OCI-LY7 (cell line): ENCODE results near the gene PIK3R3. TPM values are rescaled to one million over a fixed set of nuclear protein-coding genes. Genes with fewer than 3 reads are reported as not detected.

Source experiments
- BruUV-seq: library from RNA; stranded (reverse); fragments of 400-500 nt; replicated peaks from 2 replicates; lab custom pipeline; 2021; lab: Mats Ljungman, UMichigan
- CTCF ChIA-PET: fragments of 300-600 bp; sonication (Branson Sonifier 250); formaldehyde crosslinking; loops from one replicate; lab custom pipeline; 2022; ENCODE audit warnings: antibody characterized with exemption; ENCODE audit not compliant: unreplicated experiment; lab: Charles Lee
- POLR2A ChIA-PET: fragments of 300-600 bp; sonication (Branson Sonifier 250); formaldehyde crosslinking; loops from one replicate; lab custom pipeline; 2022; ENCODE audit warnings: antibody characterized with exemption; lab: Charles Lee
- DNase-seq: peaks from one replicate; pipeline ENCODE4 v3.0.0-alpha.2; 2015; ENCODE audit warnings: low spot score
- H2AFZ ChIP-seq: fragments of 200-600 bp; sonication (generic), shearing (Covaris generic); 2 replicates; pipeline ENCODE4 v1.6.1; 2014; ENCODE audit warnings: mild to moderate bottlenecking, antibody characterized with exemption, low read length, moderate library complexity
- H3K27ac ChIP-seq: fragments of 200-600 bp; sonication (generic); 2 replicates; pipeline ENCODE4 v1.5.1; 2014; ENCODE audit warnings: mixed run types, low read depth, mild to moderate bottlenecking, moderate library complexity, low read length, inconsistent platforms; ENCODE audit not compliant: poor library complexity, severe bottlenecking
- H3K36me3 ChIP-seq: fragments of 200-600 bp; sonication (generic); 2 replicates; pipeline ENCODE4 v1.6.1; 2014; ENCODE audit warnings: mild to moderate bottlenecking, antibody characterized with exemption, low read length, moderate library complexity, mixed read lengths; ENCODE audit not compliant: insufficient read depth
- H3K4me1 ChIP-seq: fragments of 200-600 bp; sonication (generic); 2 replicates; pipeline ENCODE4 v1.5.1; 2014; ENCODE audit warnings: mild to moderate bottlenecking, low read length; ENCODE audit not compliant: insufficient read depth, poor library complexity, severe bottlenecking
- H3K4me2 ChIP-seq: fragments of 200-600 bp; sonication (generic); 2 replicates; pipeline ENCODE4 v1.6.1; 2014; ENCODE audit warnings: mild to moderate bottlenecking, low read length
- H3K4me3 ChIP-seq: fragments of 200-600 bp; sonication (generic); 2 replicates; pipeline ENCODE4 v1.5.1; 2014; ENCODE audit warnings: mild to moderate bottlenecking, low read depth, low read length; ENCODE audit not compliant: poor library complexity, severe bottlenecking
- H3K79me2 ChIP-seq: fragments of 200-600 bp; sonication (generic); 2 replicates; pipeline ENCODE4 v1.6.1; 2016; ENCODE audit warnings: low read depth, mild to moderate bottlenecking, low read length, moderate library complexity, mixed read lengths; ENCODE audit not compliant: insufficient read depth
- H3K9me2 ChIP-seq: fragments of 200-600 bp; sonication (generic); 2 replicates; pipeline ENCODE4 v1.6.1; 2016; ENCODE audit warnings: mild to moderate bottlenecking, low read length, mixed read lengths; ENCODE audit not compliant: insufficient read depth
- H3K9me3 ChIP-seq: fragments of 200-600 bp; sonication (generic); 2 replicates; pipeline ENCODE4 v1.6.1; 2014; ENCODE audit warnings: mild to moderate bottlenecking, mixed run types, low read length, mixed read lengths
- H4K20me1 ChIP-seq: fragments of 200-600 bp; sonication (generic); 2 replicates; pipeline ENCODE4 v1.6.1; 2014; ENCODE audit warnings: mild to moderate bottlenecking, antibody characterized with exemption, low read length, moderate library complexity, mixed read lengths; ENCODE audit not compliant: insufficient read depth
- CTCF ChIP-seq: fragments of 200-600 bp; sonication (generic); conservative IDR thresholded peaks from 2 replicates; pipeline ENCODE4 v1.5.1; 2014; ENCODE audit warnings: mild to moderate bottlenecking, antibody characterized with exemption, low read length, moderate library complexity, mixed read lengths
- EZH2phosphoT487 ChIP-seq: fragments of 200-600 bp; sonication (generic); IDR thresholded peaks from 2 replicates; pipeline ENCODE4 v1.6.1; 2018; ENCODE audit warnings: low read depth, borderline replicate concordance, mild to moderate bottlenecking, mixed run types, antibody characterized with exemption, low read length, moderate library complexity, mixed read lengths
- intact Hi-C: fragments of 100-400 bp; cut with micrococcal nuclease; formaldehyde crosslinking; loops from one replicate; pipeline ENCODE4 v1.10.0; 2022; ENCODE audit not compliant: unreplicated experiment
- total RNA-seq, 2 experiments: library from RNA; depleted of rRNA in 1 of 2; stranded (reverse); fragments of >200 nt in 1 of 2; shearing (Covaris generic) in 1 of 2; gene quantifications; 2 replicates each; pipeline ENCODE4 v1.2.3, GENCODE V29; 2014 to 2022

Gene PIK3R3
- total RNA-seq, 2 experiments from 2014 or later, result 12.7 to 27.0 TPM

- H3K9me2 ChIP-seq, result no peaks in the 10 kb centered on the region
- POLR2A ChIA-PET, result interaction anchor here (0.5 to 2.5 kb wide), 10 partner anchors 8 to 201 kb away, joined by 3 to 7 read pairs (median 3); no protein-coding TSS in a partner anchor
- H4K20me1 ChIP-seq, result no peaks in the 10 kb centered on the region
- TF ChIP-seq CTCF (no peak), EZH2phosphoT487 (no peak)
- H3K4me2 ChIP-seq, result peak overlapping the region; percentile 65
- CTCF ChIA-PET, result no interaction called here
- H3K9me3 ChIP-seq, result no peaks in the 10 kb centered on the region
- H3K4me1 ChIP-seq, result peaks cover 26% of the 10 kb centered on the region
- no peaks in the 10 kb centered on the region for H3K36me3 ChIP-seq
- intact Hi-C loops, result loop anchor here (2.0 kb wide), 3 partner anchors 35 to 445 kb away; partner anchors contain the start of genes GPBP1L1 and POMGNT1
- H3K27ac ChIP-seq, result peak overlapping the region; percentile 73
- H2AFZ ChIP-seq, result peak overlapping the region; percentile 88; the same call in 1 of the 2 replicates
- peak; percentile 54 for DNase-seq
- no TSS peak for BruUV-seq
- H3K4me3 ChIP-seq, result peak overlapping the region; percentile 95
- peaks cover 47% of the 10 kb centered on the region for H3K79me2 ChIP-seq
These were observed 509 bp downstream of the PIK3R3 start for GRCh38 chr1:46131712-46132528.

DNA sequence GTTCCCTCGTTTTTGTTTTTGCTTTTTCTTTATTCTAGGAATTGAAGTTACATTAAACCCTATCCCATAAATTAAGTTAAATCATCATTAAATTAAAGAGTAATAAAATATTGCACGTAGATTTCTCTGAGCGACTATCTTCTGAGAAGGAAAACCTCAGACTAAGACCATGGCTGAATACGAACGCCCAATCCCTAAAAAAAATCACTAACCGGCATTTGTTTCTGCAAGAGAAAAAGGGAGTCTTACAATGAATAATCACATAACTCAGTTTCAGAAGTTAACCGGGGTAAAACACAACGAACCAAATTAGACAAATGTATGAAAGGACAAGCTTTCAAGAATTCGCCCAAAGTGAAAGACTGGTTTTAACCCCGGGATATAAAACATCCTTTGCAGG lies 1.3 kb downstream of the PIK3R3 start:
- POLR2A ChIA-PET, result interaction anchor here (0.6 to 2.5 kb wide), 10 partner anchors 8 to 486 kb away, joined by 3 to 7 read pairs (median 4); no protein-coding TSS in a partner anchor
- CTCF ChIA-PET, result no interaction called here
- TF ChIP-seq EZH2phosphoT487 (no peak), CTCF (no peak)
- Histone ChIP-seq H3K79me2 (peaks cover 52% of the 10 kb centered on the region), H3K36me3 (no peaks in the 10 kb centered on the region), H3K27ac (peak overlapping the region; percentile 19), H3K4me2 (peak overlapping the region; percentile 65), H2AFZ (peak overlapping the region; percentile 30; the same call in 1 of the 2 replicates), H3K4me3 (peak overlapping the region; percentile 95), H3K4me1 (peaks cover 26% of the 10 kb centered on the region), H3K9me2 (no peaks in the 10 kb centered on the region), H3K9me3 (no peaks in the 10 kb centered on the region), H4K20me1 (no peaks in the 10 kb centered on the region)
- no TSS peak for BruUV-seq
- no peak for DNase-seq
- intact Hi-C loops, result no loop called here
